Muscle of back (tissue), 13 donors: ENCODE measurements around the gene C4orf46. TPM values are rescaled to one million over a fixed set of nuclear protein-coding genes. Genes with fewer than 3 reads are reported as not detected.
"Not testable (repeated sequence)": the region's sequence is repeated elsewhere in the genome, so short reads cannot be mapped to it uniquely, and the experiment has no call there.

Experiments
- DNase-seq, 3 donors: peaks; one replicate each; pipeline versions ENCODE4 v3.0.0 to v3.0.0-alpha.2; 2013
- long read RNA-seq, 9 donors: transcript quantifications; one replicate each; lab custom pipeline, GENCODE V29; 2026
- polyA plus RNA-seq, 10 donors: library from polyadenylated mRNA; unstranded; fragments of 120-200 nt; gene quantifications; one replicate each; pipeline ENCODE4 v1.2.1, GENCODE V29; 2013; ENCODE audit not compliant: insufficient read length in 10 of 10

The C4orf46 gene
- polyA plus RNA-seq: 10 to 100 TPM; 14.6 to 25.9 (median 19.0) TPM
- long read RNA-seq, donor 1, partial matches to known transcripts: 0 of 5 reads
- long read RNA-seq, donor 1, other reads (novel, unspliced or antisense): 0 of 5 reads
- long read RNA-seq, donor 2, partial matches to known transcripts: 0 of 5 reads
- long read RNA-seq, donor 2, other reads (novel, unspliced or antisense): 0 of 5 reads
- long read RNA-seq, donor 3: 0 reads
- long read RNA-seq, donor 4, partial matches to known transcripts: 0 of 3 reads
- long read RNA-seq, donor 4, other reads (novel, unspliced or antisense): 0 of 3 reads
- long read RNA-seq, donor 5, transcript C4orf46-201 (2 exons, 3,521 nt): major isoform, 11 of 14 reads
- long read RNA-seq, donor 5, partial matches to known transcripts: 0 of 14 reads
- long read RNA-seq, donor 5, other reads (novel, unspliced or antisense): 0 of 14 reads
- long read RNA-seq, donor 6, transcript C4orf46-201 (2 exons, 3,521 nt): major isoform, 8 of 33 reads
- long read RNA-seq, donor 6, partial matches to known transcripts: 16 of 33 reads
- long read RNA-seq, donor 6, other reads (novel, unspliced or antisense): 6 of 33 reads
- long read RNA-seq, donor 7, partial matches to known transcripts: 0 of 7 reads
- long read RNA-seq, donor 7, other reads (novel, unspliced or antisense): 0 of 7 reads
- long read RNA-seq, donor 8, transcript C4orf46-201 (2 exons, 3,521 nt): major isoform, 12 of 12 reads
- long read RNA-seq, donor 8, partial matches to known transcripts: 0 of 12 reads
- long read RNA-seq, donor 8, other reads (novel, unspliced or antisense): 0 of 12 reads
- long read RNA-seq, donor 9, partial matches to known transcripts: 0 of 1 reads
- long read RNA-seq, donor 9, other reads (novel, unspliced or antisense): 0 of 1 reads

DNA sequence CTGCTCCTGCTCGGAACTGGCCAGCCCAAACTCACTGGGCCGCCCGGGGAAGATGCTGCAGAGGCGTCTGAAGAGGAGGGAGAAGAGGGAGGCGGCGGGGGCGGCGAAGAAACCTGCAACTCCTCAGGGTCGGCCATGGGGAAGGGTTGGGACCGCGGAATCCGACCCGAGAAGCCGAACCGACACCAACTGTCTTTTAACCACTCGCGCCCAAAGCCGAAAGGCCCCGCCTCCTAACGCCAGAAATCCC, at the start of gene C4orf46:
Gene C4orf46, minus strand, starts transcription at position 223 of the 250 bp plus-strand sequence. Its CDS starts 86 bp downstream, at position 137.
- no peak for DNase-seq

DNA sequence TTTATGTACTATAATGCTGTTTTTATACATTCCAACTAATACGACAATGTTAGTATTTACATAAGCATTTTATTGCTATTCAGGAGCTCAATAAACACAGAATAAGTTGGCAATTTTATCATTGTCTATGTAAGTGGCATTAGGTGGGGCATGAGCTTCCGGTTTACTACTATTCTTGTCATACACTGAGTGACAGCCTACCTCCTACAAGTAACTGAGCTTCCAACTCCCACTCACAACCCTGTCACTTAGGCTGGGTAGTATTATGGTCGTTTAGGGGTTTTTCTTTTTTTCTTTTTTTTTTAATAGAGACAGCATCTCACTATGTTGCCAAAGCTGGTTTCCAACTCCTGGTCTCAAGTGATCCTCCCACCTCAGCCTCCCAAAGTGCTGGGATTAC, 44.1 kb upstream of the C4orf46 start:
- no peak for DNase-seq

DNA sequence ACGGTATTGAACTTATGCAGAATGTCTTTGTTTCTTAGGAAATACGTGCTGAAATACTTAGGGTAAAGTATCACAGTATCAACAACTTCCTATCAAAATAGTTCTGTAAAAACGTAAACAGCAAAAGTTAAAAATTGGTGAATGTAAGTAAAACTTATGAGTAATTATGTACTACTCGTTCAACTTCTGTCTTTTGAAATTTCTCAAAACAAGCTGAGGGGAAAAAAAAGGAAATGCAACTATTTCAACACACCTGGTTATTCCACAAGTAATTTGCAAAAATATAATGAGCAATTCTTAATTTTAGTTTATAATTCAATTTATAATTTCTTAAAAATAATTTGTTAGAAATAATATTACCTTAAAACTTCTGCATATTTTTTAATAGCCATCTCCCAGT, 43.2 kb upstream of the C4orf46 start:
- DNase-seq: no peak

DNA sequence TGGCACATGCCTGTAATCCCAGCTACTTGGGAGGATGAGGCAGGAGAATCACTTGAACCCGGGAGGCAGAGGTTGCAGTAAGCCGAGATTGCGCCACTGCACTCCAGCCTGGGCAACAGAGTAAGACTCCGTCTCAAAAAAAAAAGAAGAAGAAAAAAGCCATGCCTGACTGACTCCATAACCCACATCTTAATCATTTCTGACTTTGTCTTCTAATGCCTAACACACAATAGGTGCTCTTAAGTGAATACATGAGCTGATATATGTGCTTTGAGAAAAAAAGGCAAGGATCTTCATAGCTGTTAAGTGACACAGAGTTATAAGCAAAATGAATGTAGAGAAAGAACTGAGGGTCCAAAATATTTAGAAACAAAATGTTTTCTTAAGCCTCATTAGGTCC, 40.9 kb upstream of the C4orf46 start:
- DNase-seq: not testable (repeated sequence)

DNA sequence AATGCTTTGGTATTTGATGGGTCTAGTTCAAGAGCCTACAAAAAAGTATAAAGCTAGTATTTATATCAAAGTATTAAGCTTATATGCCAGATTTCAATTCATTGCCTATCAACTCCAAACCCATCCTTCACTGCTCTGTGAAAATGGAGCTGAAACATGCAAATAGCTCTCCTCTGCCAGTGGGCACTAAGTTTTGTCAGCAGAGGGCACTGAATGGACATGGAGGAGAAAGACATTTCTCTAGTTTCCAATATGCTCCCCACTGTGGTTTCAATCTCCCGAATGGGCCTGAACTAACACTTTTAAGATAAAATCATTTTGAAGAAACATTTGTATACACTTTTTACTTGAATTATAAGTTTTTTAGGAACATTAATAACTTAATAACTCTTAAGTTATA, 39.1 kb upstream of the C4orf46 start:
- no peak for DNase-seq

DNA sequence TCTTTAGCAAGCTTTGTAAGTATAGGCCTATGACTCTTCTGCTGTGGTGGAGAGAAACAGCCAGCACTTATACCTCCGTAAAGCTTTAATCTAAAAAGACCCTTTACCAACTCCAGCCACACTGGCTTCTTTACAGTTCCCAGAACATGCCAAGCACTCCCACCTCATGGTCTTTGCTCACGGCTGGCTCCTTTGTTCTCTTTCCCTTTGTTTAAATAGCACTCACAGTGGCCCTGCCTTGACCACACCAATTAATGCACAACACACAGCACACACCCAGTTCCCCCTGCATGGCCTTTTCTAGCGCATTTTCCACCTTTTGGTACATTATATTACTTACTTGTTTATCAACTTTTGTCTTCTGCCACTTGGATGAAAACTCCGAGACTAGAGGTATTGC, 32.6 kb upstream of the C4orf46 start:
- no peak for DNase-seq

DNA sequence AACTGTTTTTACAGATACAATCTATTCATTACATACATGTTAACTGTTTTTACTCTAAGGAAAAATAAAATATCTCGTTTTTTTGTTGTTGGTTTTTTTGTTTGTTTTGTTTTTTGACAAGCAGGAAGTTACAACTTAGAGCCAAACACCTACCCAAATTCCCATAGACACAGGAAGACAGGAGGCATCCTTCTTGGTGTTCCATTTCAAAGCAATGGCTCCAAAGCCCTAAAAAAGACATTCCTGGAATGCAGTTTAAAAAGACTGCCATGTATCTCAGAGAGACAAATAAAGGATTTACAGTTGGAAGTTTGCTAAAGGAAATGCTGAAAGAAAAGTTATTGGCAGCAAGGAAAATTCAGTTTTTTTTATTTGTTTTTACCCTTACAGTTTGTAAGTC, 17.1 kb upstream of the C4orf46 start:
- no peak for DNase-seq

DNA sequence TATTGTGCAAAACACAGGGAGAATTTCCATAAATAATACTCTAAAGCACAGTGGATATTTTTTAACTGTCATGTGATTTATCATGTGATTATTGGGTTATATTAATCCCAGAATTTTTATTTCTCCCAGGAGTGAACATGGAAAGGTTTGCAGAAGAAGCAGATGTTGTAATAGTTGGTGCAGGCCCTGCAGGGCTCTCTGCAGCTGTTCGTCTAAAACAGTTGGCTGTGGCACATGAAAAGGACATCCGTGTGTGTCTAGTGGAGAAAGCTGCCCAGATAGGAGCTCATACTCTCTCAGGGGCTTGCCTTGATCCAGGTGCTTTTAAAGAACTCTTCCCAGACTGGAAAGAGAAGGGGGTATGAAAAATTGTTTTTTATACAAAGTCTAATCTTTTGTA, 10.4 kb upstream of the C4orf46 start:
- peak; percentile 3 to 60 (median 10) for DNase-seq

DNA sequence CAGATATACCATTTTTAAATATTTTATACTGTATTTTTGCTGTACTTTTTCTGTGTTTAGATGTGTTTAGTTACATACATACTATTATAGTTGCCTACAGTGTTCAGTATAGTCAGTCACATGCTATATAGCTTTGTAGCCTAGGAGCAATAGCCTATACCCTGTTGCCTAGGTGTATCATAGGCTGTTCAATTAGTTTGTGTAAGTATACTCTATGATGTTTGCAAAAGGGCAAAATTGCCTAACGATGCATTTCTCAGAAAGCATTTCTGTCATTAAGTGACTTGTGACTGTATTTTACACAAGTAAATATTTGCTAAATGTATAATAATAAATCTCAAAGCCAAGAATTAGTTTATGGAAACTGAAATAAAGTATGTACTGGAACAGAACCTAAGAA, 9.9 kb upstream of the C4orf46 start:
- DNase-seq: no peak

DNA sequence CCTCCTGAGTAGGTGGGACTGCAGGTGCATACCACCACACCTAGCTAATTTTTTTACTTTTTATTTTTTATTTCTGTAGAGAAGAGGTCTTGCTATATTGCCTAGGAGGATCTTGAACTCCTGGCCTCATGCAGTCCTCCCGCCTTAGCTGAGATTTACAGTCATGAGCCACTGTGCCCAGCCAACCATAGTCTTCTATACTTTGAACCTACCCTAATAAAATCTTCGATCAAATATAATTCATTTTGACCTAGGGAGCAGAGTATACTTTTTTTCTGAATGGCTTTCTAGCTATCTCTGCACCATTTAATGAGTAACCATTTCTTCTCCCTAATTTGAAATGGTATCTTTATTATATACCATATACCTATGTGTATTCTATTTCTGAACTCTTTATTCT, 7.1 kb upstream of the C4orf46 start:
- no peak for DNase-seq

DNA sequence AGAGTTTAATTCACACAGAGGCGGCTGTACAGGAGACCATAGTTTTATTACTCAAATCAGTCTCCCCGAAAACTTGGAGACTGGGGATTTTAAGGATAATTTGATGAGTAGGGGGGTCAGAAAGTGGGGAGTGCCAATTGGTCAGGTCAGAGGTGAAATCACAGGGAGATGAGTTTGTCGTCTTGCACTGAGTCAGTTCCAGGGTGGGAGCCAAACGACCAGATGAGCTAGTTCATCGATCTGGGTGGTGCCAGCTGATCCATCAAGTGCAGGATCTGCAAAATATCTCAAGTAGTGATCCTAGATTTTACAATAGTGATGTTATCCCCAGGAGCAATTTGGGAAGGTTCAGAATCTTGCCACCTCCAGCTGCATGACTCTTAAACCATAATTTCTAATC, 4.4 kb upstream of the C4orf46 start:
- DNase-seq: no peak

DNA sequence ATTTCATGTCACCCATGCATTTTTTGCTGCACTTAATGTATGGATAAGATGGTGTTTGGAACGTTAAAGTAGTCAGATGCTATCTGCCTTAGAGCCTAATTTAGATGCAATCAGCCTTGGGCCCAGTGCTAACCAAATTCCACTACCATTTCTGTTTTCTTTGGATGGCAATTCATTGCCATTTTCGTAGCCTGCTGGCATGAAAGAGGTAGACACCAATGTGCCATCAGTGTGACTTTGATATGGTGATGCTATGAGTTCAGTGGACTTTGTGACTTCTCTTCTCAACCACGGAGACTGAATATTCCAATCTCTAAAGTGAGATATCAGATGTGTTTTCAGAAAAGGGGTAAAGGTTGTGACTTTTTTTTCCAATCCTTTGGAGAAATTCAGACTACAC, 1.9 kb upstream of the C4orf46 start:
- DNase-seq: no peak

DNA sequence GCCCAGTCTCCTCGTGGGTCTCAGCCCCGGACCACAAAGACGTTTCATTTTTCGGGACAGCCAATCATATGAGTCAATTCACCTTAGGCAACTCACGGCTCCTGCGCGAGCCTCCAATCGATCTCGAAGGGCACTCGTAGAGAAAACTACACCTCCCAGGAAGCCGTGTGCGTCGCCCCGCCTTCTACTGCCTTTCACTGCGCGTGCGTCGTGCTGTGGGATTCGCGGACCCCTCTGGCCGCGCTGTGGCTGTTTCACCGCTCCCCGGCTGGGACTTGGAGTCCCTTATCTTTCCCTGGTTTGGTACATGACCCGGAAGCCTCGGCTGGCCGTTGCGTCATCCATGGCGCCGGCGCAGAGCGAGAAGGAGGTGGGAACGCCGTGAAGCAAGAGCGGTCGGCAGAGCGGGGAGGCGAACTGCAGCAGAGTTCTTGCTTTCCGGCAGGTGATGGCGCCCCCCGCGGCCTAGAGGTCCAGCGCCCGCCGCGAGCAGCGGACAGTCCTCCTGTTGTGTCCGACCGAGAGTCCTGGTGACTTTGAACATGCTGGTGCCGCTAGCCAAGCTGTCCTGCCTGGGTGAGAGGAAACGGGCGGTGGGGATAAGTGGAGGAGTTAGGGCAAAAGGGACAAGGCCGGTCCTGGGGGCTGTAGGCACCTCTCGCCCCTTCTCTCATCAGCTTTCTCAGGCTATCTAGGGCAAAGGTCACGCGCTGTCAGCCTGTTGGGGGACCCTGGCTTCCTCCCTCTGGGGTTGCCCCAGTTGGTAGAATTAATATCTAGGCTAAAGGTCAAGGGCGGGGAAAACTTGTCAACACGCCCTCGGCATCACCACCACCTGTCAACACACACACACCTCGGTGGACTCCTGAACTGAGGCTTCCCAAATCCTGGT, 474 bp upstream of the C4orf46 start, which contains the start of gene ETFDH:
Gene ETFDH, plus strand, starts transcription at position 382 of the 892 bp plus-strand sequence. Its CDS starts 161 bp downstream, at position 543.
- DNase-seq: peak; percentile 100

DNA sequence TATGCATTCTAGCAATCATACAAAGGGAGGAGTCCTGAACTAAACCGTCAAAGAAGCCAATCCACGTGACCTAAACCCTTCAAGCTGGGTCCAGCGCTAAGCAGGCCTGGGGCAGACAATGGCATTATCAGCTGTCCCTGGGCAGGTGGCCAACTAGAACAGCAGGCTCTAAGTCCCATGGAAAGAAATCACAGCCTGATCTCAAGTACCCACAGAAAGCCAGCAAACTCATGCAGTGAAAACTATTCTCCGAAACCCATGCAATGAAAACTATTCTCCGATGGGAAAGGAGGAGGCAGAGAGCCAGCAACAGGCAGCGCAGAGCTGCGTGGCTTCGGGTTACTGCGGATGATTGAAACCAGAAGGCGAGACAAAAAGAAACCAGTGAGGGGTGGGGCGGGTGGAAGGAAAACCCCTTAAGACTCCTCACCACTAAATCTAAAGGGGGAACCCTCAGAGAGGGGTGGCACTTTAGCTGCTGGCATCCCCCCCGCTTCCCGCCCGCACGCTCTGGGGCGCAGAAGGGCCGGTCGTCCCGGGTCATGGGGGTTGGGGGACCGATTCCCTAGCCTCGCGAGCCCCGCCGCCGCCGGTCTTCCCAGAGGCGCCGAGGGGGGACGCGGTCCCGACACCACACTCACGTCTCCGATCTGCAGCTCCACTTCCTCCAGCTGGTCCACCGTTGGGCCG, 567 bp downstream of the C4orf46 start:
- DNase-seq: peak; percentile 76 to 94 (median 83)

DNA sequence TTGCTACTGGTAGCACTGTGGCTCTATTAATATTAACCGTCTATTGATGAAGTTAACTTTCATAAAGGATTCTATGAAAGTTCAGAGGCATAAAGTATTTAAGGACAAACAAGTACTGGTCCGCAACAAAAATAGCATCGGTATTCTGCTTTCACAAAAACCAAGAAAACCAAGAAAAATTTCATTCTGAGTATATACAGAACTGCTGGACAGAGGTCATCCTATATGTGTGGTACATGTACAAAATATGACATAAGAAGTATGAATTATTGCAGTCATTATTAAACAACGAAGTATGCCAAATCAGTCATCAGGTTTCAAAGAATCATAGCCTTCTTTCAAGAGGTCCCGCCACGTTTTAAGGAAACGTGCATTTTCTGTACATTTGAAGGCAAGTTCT, 2.4 kb downstream of the C4orf46 start:
- no peak for DNase-seq

DNA sequence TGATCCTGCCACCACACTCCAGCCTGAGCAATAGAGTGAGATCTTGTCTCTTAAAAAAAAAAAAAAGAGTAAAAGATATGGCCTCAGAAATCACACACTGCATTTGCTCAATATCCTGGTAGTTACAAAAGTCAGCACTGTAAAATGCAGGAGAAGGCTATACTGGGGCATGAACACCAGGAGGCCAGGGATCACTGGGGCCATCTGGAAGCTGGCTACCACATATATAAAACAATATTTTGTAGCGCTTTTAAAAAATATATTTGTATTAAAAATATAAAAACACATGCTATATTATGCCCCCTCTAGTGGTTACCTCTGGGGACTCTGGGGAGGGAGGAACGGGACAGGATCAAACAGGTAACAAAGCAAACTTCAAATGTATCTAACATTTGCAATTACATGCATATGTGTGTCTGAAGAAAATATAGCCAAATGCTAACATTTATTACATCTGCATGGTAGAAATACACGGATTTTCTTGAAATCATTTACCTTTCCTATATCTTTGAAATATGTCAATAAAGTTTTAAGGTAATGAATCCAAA, 4.0 kb downstream of the C4orf46 start:
- peak in 1 of 3 donors; percentile 7 for DNase-seq

DNA sequence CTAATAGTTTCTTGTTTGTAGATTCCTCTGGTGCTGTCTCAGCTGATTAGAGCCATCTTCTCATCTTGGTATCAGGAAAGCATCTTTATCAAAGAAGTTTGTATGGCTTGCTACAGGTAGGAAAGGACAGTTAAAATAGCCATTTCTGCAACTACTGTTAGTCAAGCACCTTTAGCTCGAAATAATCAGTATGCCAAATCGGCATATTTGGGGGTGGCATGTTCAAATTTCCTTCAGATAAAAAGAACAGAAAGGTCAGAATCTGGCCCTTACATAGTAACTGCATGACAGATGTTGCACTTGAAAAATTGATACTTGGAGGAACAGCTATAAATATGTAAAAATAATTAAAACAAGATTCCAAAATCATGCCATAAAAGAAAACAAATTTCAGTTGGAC, 4.8 kb downstream of the C4orf46 start:
- DNase-seq: no peak

DNA sequence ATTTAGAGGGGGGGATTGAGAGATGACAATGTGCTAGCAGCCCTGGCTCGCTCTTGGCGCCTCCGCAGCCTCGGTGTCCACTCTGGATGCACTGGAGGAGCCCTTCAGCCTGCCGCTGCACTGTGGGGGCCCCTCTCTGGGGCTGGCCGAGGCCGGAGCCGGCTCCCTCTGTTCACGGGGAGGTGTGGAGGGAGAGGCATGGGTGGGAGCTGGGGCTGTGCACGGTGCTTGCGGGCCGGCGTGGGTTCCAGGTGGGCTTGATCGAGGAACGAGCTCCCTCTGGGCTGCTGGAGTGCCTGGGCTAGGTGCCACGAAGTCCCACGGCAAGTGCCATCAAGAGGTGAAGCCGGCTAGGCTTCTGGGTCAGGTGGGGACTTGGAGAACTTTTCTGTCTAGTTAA, 6.9 kb downstream of the C4orf46 start:
- DNase-seq: no peak

DNA sequence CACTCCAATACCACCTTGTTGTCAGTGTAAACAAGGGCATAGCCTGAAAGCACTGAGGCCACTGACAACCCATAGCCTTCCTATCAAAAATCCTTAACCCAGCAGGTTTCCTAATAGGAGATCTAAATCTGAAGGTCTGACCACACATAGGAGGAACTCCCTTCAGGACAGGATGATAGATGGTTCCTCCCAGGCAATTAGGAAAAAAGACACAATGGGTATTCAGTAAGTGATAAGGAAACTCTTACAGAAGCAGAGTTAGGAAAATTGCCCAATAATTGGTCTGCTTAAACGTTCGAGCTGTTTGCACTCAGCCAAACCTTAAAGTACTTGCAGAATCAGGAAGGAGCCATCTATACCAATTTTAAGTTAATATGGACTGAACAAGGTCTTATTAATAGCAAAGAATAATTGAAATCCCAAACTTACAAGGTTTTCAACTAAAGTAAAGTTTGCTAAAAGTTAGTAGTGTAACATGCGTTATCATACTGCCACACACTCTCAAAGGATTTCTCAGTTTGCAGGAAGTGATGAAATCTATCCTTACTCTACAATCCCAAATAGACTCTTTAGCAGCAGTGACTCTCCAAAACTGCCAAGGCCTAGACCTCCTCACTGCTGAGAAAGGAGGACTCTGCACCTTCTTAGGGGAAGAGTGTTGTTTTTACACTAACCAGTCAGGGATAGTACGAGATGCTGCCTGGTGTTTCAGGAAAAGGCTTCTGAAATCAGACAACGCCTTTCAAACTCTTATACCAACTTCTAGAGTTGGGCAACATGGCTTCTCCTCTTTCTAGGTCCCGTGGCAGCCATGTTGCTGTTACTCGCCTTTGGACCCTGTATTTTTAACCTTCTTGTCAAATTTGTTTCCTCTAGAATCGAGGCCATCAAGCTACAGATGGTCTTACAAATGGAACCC, 7.7 kb downstream of the C4orf46 start:
- not testable (repeated sequence) for DNase-seq

DNA sequence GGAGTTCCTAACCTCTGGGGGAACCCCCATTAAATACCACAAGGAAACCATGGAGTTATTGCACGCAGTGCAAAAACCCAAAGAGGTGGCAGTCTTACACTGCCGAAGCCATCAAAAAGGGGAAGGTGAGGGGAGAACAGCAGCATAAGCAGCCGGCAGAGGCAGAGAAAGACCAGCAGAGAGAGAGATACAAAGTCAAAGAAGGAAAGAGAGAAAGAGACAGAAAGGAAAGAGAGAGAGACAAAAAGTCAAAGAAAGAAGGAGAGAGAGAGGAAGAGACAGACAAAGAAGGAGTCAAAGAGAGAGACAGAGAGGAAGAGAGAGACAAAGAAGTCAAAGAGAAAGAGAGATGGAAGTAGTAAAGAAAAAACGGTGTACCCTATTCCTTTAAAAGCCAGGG, 8.4 kb downstream of the C4orf46 start:
- not testable (repeated sequence) for DNase-seq
